Hematopoietic multipotent progenitor cell (in vitro differentiated cells): ENCODE measurements around the gene SYT9. TPM values are rescaled to one million over a fixed set of nuclear protein-coding genes. Genes with fewer than 3 reads are reported as not detected.
"Not testable (repeated sequence)": the region's sequence is repeated elsewhere in the genome, so short reads cannot be mapped to it uniquely, and the experiment has no call there.

Experiments
- DNase-seq, 3 donors: peaks; one replicate each; pipeline ENCODE4 v3.0.0-alpha.2; 2011 to 2015; ENCODE audit warnings: low read depth in 2 of 3, low spot score in 2 of 3
- total RNA-seq: library from RNA; depleted of rRNA; stranded (reverse); fragments of >200 nt; gene quantifications from one replicate; pipeline ENCODE4 v1.2.3, GENCODE V29; 2012

The SYT9 gene
- total RNA-seq, 1 donor, result under 0.01 TPM

GRCh38 chr11:7335442-7335841 lies 83.7 kb downstream of the SYT9 start:
- DNase-seq, result not testable (repeated sequence)

DNA sequence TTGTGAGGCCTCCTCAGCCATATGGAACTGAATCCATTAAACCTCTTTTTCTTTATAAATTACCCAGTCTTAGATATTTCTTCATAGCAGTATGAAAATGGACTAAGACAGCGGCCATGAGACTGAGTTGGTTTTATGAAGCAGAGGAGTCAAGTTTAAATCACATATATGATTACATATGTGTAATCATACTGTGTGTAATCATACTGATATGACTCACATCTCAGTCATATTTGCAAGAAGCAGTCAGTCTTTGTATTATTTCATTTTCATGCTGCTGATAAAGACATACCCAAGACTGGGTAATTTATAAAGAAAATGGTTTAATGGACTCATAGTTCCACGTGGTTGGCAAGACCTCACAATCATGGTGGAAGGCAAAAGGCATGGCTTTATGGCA lies 89.8 kb downstream of the SYT9 start:
- no peak for DNase-seq

- DNase-seq, result peak in 1 of 3 donors; percentile 38
These were observed 96.1 kb downstream of the SYT9 start for GRCh38 chr11:7347611-7348431.

- no peak for DNase-seq
These were observed 97.0 kb downstream of the SYT9 start for GRCh38 chr11:7348432-7349304.

DNA sequence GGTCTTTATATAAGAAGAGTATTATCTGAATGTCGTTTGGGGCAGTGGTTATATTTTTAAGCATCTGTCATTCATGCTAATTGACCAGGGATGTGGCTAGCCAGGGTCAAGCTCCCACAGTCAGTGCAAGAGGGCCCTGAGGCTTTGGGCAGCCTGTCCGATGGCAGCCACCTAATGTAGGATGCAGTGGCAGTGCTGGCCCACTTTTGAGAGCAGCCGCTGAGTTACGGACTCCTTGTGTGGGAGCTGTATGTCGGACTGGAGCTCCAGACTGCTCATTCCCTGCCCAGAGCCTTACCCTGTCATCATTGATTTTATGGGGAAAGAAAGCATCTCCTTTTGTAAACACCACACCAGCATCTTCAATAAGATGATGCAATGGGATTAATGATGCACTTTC lies 99.5 kb downstream of the SYT9 start:
- DNase-seq, result no peak

DNA sequence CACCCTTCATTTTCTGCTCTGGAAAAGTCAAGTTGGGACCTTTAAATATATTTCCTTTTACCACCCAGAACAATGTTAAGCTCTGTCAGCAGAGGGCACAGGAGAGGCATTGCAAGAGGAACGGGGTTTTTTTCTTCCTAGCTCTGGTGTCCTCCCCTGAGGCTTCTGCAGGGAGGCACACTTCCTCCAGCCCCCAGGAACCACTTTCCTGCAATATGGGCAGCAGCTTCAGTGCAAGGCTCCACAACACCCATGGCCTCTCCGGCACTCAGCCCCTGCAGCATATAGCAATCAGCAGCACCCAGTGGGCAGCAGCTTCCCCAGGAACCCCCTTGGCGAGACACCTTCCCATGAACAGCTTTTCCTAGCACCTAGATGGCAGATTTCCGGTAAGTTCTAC lies 101.4 kb downstream of the SYT9 start:
- peak in 2 of 3 donors; percentile 27 to 56 for DNase-seq

DNA sequence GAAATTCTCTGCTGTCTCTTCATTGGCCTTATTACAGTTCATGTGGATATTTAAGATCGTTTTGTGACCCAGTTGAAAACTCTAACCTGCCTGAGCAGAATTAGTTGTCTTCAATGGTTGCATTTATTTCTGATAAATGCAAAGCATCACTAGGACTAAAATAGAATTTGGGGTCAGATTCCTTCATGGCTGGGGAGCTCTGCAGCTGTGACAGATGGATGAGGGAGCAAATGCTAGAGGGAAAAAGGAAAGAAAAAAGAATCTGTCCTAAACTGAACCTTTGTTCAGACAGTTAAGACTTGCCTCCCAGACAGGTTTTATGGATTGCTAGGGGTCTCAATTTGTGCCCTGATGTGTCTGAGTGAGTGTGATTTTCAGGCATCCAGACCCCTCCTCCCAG lies 113.0 kb downstream of the SYT9 start:
- DNase-seq, result no peak

DNA sequence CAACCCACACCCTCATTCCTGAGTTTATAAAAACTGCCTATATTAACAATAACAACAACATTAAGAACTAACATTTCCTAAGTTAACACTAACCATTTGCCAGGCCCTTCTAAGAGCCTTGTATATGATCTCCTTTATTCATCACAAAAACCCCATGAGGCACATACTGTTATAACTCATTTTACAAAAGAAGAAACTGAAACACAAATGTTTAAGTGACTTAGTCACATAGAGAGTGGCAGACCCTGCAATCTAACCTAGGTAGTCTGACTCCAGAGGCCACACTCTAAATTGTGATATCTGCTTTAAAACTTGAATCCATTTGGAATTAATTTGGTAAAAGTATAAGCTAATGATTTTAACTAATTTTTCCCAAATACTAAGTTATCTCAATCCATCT lies 116.1 kb downstream of the SYT9 start:
- DNase-seq, result no peak

DNA sequence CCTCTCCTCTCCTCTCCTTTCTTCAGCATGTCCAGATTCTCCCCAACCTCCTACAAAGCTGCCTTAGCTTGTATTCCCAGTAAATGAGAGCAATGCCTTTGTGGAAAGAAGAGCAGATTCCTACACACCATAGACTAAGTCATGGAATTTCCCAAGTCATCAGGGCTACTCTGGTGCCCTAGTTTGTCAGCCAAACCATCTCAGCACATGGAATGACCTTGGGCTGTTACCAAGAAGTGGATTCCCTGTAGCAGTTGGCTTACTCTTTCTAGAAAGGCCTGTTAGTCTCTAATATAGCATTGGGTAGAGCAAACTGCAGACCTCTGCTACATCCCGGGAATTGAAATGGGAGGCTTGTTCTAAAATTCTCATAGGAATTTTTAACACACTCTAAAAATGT lies 124.7 kb downstream of the SYT9 start:
- DNase-seq, result no peak

- DNase-seq, result no peak
These were observed 130.2 kb downstream of the SYT9 start for GRCh38 chr11:7381937-7382336.

DNA sequence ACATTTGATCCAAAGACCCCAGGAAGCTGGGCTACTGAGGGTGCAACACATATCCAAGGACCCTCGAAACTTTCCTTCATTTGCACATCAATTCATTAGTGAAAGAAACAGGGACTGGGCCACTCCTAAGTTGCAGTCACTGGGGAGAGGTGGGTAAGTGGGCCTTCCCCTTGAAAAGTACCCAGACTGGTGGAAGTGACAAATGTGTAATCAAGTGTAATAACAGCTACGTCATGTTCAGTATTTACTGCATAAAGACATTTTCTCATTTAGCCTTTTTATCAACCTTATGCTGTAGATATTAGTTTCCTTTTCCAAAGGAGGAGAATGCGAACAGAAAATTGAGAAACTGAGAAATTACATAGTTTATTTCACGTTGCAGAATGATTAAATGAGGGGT lies 131.7 kb downstream of the SYT9 start:
- no peak for DNase-seq

- DNase-seq, result no peak
These were observed 133.0 kb downstream of the SYT9 start for GRCh38 chr11:7384691-7385090.

- no peak for DNase-seq
These were observed 133.8 kb downstream of the SYT9 start for GRCh38 chr11:7385532-7385931.

DNA sequence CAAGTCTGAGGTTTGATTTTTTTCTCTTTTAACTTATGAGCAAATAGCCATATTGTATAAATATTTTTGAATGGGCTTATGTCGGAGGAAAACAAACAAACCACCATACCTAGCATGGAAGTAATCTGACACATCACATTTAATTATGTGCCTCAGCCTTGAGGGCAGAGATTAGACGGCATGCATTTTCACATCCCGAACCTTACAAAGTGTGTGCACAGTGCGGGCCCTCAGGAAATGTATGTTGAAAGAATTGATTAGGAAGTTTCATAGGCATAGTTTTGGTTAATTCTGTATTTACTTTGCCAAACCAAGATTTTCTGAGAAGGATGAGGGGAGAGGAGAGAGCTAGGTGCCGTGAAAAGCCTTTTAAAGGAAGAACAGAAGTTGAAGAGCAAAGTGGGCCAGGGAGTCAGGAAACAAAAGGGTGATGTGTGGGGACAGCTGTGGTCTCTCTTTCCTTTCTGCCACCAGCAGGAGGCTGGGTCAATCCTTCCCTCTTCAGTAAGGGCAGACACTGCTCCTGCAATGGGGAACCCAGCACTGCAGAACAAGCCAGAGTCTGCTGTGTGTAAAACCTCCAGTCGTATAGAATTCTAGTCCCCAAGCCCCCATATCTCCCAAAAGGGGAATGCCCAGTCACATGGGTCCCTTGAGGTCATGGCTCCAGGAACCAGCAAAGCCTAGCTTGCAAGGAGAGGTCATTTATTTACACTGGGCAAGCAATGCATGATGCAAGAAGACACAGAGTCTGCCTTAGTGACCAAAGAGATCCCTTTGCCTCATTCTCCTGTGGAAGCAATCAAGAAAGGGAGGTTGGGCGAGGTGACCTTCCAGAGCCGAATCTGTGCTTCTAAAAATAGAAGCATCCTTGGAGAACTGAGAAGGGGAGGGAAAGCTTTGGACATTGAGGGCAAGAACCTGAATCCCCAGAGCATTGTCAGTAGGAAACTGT lies 162.5 kb downstream of the SYT9 start:
- DNase-seq, result peak in 2 of 3 donors; percentile 27 to 64

DNA sequence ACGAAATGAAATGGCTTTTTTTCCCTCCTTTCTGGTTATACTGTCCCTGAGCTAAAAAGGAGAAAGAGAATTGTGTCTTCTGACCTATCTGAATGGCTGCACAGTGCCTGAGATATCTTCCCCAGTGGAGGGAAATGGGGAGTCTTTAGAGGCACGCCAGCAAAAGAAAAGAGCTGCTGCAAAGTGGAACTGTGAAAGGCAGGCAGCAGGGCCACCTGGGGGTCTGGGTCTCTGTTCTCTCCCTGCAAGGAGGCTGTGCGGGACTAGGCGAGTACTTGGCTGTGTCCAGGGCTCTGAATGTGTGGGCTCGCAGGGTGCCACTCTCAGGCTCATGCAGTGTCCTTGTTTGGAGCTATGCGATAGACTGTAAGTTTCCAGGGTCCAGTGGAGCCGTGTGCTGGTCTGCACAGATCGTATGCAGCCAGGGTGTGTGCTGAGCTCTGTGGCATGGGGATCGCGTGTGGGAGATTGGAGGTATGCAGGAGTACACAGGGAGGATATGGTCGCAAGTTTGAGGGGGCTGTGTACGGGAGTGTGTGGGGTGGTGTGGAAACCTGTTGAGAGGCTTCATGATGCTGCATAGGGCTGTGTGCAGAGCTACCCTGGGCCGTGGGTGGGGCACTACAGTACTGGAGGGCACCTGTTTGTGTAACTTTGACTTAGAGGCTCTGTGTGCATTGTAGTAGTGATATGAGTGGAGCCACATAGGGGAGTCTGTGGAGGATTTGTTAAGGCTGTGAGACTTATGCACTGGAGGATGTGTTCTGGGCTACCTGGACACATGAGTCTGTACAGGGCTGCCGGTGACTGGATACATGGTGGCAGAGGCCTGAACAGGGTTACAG lies 163.5 kb downstream of the SYT9 start:
- no peak for DNase-seq

GRCh38 chr11:7416080-7416479 lies 164.4 kb downstream of the SYT9 start:
- DNase-seq, result no peak

DNA sequence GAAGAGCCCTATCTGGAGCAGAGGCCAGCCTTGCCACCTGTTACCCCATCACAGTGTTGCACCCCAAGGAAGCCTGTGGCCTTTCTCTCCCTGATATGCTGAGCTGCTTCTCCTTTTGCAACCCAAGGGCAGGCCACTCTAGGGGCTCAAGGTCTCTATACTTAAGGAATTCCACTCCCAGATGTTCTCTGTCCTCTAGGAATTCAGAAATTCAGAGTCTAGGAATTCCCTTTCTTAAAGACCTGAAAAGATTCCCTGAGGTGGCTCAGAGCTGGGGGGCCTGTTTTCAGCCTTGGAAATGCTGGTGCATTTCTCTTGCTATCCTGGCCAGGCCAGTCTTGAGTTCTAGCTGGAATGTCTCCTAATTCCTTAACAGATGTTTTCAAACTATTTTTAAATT lies 165.6 kb downstream of the SYT9 start:
- no peak for DNase-seq

DNA sequence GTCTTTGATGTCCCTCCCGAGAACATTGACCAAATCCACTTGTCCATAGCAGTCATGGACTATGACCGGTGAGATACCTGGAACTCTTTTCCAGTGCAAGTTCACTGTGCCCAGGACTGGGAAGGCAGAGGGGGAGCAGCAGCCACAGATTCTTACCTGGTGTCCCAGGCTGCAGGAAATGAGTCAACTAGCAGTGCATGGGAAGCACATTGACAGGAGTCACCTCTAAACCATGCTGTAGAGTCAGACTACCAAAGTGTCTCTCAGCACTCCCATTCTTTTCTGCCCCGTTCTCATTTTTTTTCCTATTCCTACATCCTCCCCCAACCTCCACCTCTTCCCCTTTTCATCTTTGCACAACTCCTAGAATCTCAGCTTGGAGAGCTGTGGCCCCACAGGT lies 166.4 kb downstream of the SYT9 start:
- DNase-seq, result no peak

DNA sequence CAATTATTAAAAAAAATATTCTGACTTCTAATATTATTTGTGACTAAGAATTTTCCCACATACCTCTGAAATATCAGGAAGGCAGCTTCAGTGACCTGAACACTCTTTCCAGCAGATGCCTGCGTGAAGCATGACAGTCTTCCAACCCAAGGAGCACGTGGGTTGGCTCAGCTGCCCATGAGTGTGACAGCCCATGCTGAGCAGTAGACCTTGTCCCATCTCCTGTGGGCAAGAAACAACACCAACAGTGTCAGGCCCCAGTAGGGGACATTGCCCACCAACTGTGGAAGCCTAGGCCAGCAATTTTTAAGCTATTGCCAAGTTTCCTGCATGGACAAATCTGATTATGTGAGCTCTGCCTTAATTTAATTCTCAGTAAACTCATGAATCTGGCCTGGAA lies 167.2 kb downstream of the SYT9 start:
- DNase-seq, result no peak

- no peak for DNase-seq
These were observed 169.4 kb downstream of the SYT9 start for GRCh38 chr11:7421136-7421535.
